GM12878 (cell line): ENCODE results near the gene ZNF322. TPM values are rescaled to one million over a fixed set of nuclear protein-coding genes. Genes with fewer than 3 reads are reported as not detected.

ENCODE experiments used
- BHLHE40 ChIP-seq, 2 experiments: fragments of 450-650 bp in 1 of 2; IDR thresholded peaks; 2 replicates each; pipeline ENCODE4 v1.6.1; 2011 to 2017; ENCODE audit warnings: low read depth in 2 of 2, borderline replicate concordance in 1 of 2, improper control_type of control experiment in 1 of 2, low read length in 1 of 2, mild to moderate bottlenecking in 1 of 2
- KAT2A ChIP-seq: conservative IDR thresholded peaks from 2 replicates; pipeline ENCODE4 v1.6.1; 2011; ENCODE audit warnings: low read depth, low read length; ENCODE audit not compliant: control insufficient read depth
- PAX5 ChIP-seq: IDR thresholded peaks from 2 replicates; pipeline ENCODE4 v1.6.1; 2011; ENCODE audit warnings: low read depth, low read length, borderline replicate concordance
- RAD51 ChIP-seq: fragments of 450-650 bp; IDR thresholded peaks from 2 replicates; pipeline ENCODE4 v1.6.1; 2016; ENCODE audit warnings: moderate library complexity, mild to moderate bottlenecking, inconsistent platforms
- polyA plus RNA-seq, 11 experiments: library from polyadenylated mRNA; depleted of rRNA in 4 of 11; unstranded in 6 of 11; stranded (reverse) in 5 of 11; fragments of >200 nt; fragmentation: Nextera tagmentation in 4 of 11; fragmentation: Illumina TruSeq in 1 of 11; extraction: Ambion mirVana in 4 of 11; extraction: Trizol in 1 of 11; gene quantifications; 1 replicate in 1 of 11; 2 replicates in 10 of 11; pipeline versions ENCODE4 v1.2.1 to v1.2.3, GENCODE V29; 2011 to 2016; ENCODE audit warnings: inconsistent platforms in 2 of 11, missing spikeins in 2 of 11, low read depth in 1 of 11
- total RNA-seq, 4 experiments: library from RNA; depleted of rRNA in 3 of 4; stranded (reverse); fragments of >200 nt in 3 of 4; fragmentation: Illumina TruSeq in 1 of 4; extraction: Trizol in 1 of 4; gene quantifications; 2 replicates each; pipeline versions ENCODE4 v1.2.1 to v1.2.3, GENCODE V29; 2013 to 2021
- TF ChIP-seq, protein P1 (sequence below): IDR thresholded peaks from 2 replicates; pipeline ENCODE4 v1.6.1; 2012; ENCODE audit warnings: low read length, inconsistent platforms
- TF ChIP-seq, protein P2 (sequence below): fragments of 450-650 bp; conservative IDR thresholded peaks from 2 replicates; pipeline ENCODE4 v1.6.1; 2017; ENCODE audit warnings: mild to moderate bottlenecking, moderate library complexity
- TF ChIP-seq, protein P3 (sequence below): fragments of 450-650 bp; formaldehyde crosslinking; IDR thresholded peaks from 2 replicates; pipeline ENCODE4 v1.4.0; 2020; ENCODE audit warnings: mild to moderate bottlenecking, moderate library complexity

The ZNF322 gene
- total and polyA plus RNA-seq, 10 of the 15 experiments (the other 5 are each of a cell fraction or from before 2014, with no cell fraction given) = 2.7 to 19.1 (median 11.9) TPM

DNA sequence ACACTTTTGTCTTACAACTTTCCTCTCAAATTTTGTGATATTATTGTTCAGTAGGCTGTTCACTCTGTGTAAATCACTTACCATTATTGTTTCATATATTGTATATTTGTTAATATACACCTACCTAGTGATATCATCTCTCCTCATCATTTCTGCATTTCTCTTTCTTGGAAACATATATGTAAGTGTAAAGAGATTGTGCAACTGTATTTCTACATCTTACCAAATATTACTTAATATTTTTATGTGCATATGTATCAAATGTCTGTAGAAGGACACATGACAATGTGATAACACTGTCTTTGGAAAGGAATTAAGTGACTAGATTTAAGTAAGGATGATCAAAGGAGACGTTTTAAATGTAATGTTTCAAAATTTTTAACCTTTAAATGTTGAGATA, 30.2 kb downstream of the ZNF322 start (continued):
- TF ChIP-seq, protein P1, sequence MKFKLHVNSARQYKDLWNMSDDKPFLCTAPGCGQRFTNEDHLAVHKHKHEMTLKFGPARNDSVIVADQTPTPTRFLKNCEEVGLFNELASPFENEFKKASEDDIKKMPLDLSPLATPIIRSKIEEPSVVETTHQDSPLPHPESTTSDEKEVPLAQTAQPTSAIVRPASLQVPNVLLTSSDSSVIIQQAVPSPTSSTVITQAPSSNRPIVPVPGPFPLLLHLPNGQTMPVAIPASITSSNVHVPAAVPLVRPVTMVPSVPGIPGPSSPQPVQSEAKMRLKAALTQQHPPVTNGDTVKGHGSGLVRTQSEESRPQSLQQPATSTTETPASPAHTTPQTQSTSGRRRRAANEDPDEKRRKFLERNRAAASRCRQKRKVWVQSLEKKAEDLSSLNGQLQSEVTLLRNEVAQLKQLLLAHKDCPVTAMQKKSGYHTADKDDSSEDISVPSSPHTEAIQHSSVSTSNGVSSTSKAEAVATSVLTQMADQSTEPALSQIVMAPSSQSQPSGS = no peak
- TF ChIP-seq, protein P2, sequence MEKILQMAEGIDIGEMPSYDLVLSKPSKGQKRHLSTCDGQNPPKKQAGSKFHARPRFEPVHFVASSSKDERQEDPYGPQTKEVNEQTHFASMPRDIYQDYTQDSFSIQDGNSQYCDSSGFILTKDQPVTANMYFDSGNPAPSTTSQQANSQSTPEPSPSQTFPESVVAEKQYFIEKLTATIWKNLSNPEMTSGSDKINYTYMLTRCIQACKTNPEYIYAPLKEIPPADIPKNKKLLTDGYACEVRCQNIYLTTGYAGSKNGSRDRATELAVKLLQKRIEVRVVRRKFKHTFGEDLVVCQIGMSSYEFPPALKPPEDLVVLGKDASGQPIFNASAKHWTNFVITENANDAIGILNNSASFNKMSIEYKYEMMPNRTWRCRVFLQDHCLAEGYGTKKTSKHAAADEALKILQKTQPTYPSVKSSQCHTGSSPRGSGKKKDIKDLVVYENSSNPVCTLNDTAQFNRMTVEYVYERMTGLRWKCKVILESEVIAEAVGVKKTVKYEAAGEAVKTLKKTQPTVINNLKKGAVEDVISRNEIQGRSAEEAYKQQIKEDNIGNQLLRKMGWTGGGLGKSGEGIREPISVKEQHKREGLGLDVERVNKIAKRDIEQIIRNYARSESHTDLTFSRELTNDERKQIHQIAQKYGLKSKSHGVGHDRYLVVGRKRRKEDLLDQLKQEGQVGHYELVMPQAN = no peak
- no peak for TF ChIP-seq KAT2A
- no peak for TF ChIP-seq PAX5
- TF ChIP-seq BHLHE40 (IDR thresholded peaks at IDR 0.05; ENCODE audit: borderline replicate concordance in 1 of 2, low read depth in 2 of 2, low read length in 1 of 2) = no peak
- TF ChIP-seq, protein P3, sequence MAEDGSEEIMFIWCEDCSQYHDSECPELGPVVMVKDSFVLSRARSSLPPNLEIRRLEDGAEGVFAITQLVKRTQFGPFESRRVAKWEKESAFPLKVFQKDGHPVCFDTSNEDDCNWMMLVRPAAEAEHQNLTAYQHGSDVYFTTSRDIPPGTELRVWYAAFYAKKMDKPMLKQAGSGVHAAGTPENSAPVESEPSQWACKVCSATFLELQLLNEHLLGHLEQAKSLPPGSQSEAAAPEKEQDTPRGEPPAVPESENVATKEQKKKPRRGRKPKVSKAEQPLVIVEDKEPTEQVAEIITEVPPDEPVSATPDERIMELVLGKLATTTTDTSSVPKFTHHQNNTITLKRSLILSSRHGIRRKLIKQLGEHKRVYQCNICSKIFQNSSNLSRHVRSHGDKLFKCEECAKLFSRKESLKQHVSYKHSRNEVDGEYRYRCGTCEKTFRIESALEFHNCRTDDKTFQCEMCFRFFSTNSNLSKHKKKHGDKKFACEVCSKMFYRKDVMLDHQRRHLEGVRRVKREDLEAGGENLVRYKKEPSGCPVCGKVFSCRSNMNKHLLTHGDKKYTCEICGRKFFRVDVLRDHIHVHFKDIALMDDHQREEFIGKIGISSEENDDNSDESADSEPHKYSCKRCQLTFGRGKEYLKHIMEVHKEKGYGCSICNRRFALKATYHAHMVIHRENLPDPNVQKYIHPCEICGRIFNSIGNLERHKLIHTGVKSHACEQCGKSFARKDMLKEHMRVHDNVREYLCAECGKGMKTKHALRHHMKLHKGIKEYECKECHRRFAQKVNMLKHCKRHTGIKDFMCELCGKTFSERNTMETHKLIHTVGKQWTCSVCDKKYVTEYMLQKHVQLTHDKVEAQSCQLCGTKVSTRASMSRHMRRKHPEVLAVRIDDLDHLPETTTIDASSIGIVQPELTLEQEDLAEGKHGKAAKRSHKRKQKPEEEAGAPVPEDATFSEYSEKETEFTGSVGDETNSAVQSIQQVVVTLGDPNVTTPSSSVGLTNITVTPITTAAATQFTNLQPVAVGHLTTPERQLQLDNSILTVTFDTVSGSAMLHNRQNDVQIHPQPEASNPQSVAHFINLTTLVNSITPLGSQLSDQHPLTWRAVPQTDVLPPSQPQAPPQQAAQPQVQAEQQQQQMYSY = no peak
- no peak for TF ChIP-seq RAD51
